Esophagus squamous epithelium (tissue), 5 donors: ENCODE data around the gene S100A1. TPM values are rescaled to one million over a fixed set of nuclear protein-coding genes. Genes with fewer than 3 reads are reported as not detected.

Experiments used
- DNase-seq: peaks from one replicate; lab custom pipeline; 2025; lab: John Stamatoyannopoulos, UW
- H3K27ac ChIP-seq, 4 donors: fragments of 200-600 bp; sonication (generic); one replicate each; pipeline ENCODE4 v1.5.1; 2016 to 2019; ENCODE audit warnings: mild to moderate bottlenecking in 1 of 4
- H3K27me3 ChIP-seq, 4 donors: fragments of 200-600 bp; sonication (generic); 1 replicate in 3 of 4; 2 replicates in 1 of 4; pipeline versions ENCODE4 v1.5.1 to v1.6.0; 2017 to 2021; ENCODE audit warnings: antibody characterized with exemption in 1 of 4
- H3K36me3 ChIP-seq, 3 donors: fragments of 200-600 bp; sonication (generic); one replicate each; pipeline ENCODE4 v1.5.1; 2016 to 2019
- H3K4me1 ChIP-seq, 3 donors: fragments of 200-600 bp; sonication (generic); one replicate each; pipeline ENCODE4 v1.5.1; 2017 to 2019
- H3K4me3 ChIP-seq, 4 donors: fragments of 200-600 bp; sonication (generic); 1 replicate in 3 of 4; 2 replicates in 1 of 4; pipeline ENCODE4 v1.5.1; 2016 to 2019; ENCODE audit warnings: mild to moderate bottlenecking in 2 of 4, moderate library complexity in 1 of 4
- H3K9me3 ChIP-seq, 3 donors: fragments of 200-600 bp; sonication (generic); one replicate each; pipeline ENCODE4 v1.5.1; 2016 to 2019
- POLR2A ChIP-seq, 4 donors: fragments of 450-650 bp; IDR thresholded peaks; one replicate each; pipeline ENCODE4 v1.6.1; 2017; ENCODE audit warnings: antibody characterized with exemption in 4 of 4, mild to moderate bottlenecking in 4 of 4, moderate library complexity in 3 of 4
- WGBS, 2 donors: methylation state at CpG; one replicate each; pipeline ENCODE4 v1.1.5; 2018; 5-methylcytosine and 5-hydroxymethylcytosine counted together
- intact Hi-C: fragments of 100-400 bp; cut with DNase I; formaldehyde crosslinking; loops from one replicate; pipeline ENCODE4 v1.15.0; 2022
- total RNA-seq, 4 donors: library from RNA; depleted of rRNA; stranded (reverse); fragments of >200 nt; gene quantifications; one replicate each; pipeline ENCODE4 v1.1.0, GENCODE V29; 2016
- TF ChIP-seq, protein P1 (sequence below), 6 experiments: fragments of 450-650 bp in 4 of 6; fragments of 200-600 bp in 2 of 6; sonication (generic) in 2 of 6; IDR thresholded peaks; one replicate each; pipeline ENCODE4 v1.5.1; 2016 to 2019; ENCODE audit warnings: antibody characterized with exemption in 6 of 6, mild to moderate bottlenecking in 4 of 6, moderate library complexity in 4 of 6
- donor health status: DM: yes; HTN: yes; CAD: no.

The S100A1 gene
- total RNA-seq, 4 donors from 2014 or later: 1.8 TPM; not detected in 3

DNA sequence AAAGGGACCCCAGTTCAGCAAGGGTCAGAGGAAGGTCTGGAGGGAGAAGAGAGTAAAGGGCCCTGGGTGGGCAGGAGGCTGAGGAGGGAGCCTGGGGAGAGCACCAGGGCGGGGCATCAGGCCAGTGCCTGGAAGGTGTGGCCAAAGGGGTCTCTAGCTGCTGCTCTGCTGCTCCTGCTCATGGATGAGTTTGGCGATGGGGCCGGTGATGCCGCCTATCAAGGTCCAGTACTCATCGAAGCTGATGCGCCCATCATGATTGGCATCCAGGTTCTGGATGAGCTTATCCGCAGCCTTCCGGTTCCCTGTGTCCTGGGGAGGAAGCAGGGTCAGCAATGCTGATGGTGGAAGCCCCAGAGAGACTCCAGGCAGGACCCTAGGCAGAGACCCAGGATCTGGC lies 20.9 kb upstream of the S100A1 start:
- DNase-seq: no peak
- H3K27ac ChIP-seq: peak overlapping the region; percentile 92 to 96 (median 94)
- no peak for TF ChIP-seq POLR2A (IDR thresholded peaks at IDR 0.05)
- TF ChIP-seq, protein P1, sequence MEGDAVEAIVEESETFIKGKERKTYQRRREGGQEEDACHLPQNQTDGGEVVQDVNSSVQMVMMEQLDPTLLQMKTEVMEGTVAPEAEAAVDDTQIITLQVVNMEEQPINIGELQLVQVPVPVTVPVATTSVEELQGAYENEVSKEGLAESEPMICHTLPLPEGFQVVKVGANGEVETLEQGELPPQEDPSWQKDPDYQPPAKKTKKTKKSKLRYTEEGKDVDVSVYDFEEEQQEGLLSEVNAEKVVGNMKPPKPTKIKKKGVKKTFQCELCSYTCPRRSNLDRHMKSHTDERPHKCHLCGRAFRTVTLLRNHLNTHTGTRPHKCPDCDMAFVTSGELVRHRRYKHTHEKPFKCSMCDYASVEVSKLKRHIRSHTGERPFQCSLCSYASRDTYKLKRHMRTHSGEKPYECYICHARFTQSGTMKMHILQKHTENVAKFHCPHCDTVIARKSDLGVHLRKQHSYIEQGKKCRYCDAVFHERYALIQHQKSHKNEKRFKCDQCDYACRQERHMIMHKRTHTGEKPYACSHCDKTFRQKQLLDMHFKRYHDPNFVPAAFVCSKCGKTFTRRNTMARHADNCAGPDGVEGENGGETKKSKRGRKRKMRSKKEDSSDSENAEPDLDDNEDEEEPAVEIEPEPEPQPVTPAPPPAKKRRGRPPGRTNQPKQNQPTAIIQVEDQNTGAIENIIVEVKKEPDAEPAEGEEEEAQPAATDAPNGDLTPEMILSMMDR (IDR thresholded peaks at IDR 0.05): no peak

DNA sequence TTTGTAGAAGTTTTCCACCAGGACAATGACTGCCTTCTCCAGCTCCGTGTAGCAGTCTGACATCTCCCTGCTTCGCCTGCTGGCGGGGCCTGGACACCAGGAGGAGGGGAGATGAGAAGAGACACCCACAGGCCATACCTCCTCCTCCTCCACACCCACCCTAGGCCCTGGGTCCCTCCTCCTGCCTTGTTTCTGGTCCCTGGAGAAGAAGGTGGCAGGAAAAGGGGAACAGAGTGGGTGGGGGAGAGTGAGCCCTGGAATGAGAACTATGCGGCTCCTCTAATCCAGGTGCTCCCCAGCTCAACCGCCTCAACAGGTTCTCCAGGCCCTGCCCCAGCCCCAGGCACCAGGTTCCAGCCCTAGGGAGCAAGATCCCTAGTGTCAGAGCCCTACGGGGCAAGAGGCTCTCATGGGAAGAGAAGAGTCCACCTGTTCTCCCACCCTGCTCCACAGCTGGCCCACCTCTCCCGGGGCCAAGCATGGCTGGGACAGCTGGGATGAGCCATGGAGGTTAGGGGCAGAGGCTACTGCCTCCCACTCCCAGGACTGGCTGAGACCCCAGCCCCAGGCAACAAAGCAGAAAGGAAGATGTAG lies 20.0 kb upstream of the S100A1 start:
- Histone ChIP-seq H3K27me3 (no peaks in the 10 kb centered on the region), H3K4me3 (peak overlapping the region; percentile 54 to 76 (median 66)), H3K4me1 (peaks cover 30 to 62% (median 41%) of the 10 kb centered on the region in 3 donors), H3K9me3 (no peaks in the 10 kb centered on the region), H3K36me3 (peaks cover 14 to 49% (median 20%) of the 10 kb centered on the region in 3 donors), H3K27ac (peak overlapping the region; percentile 92 to 96 (median 94))
- no peak for DNase-seq
- intact Hi-C loops: no loop called here
- WGBS, 2 donors: 33% methylated on average over 1 of the region's 7 CpGs; no CpG with 5 or more reads in 1 of the 2 donors
- TF ChIP-seq, protein P1 (IDR thresholded peaks at IDR 0.05): no peak
- no peak for TF ChIP-seq POLR2A (IDR thresholded peaks at IDR 0.05)

More for the DNA sequence above, 20.9 kb upstream of the S100A1 start:
- intact Hi-C loops: no loop called here
- Histone ChIP-seq H3K4me1 (peaks cover 30 to 59% (median 41%) of the 10 kb centered on the region in 3 donors), H3K9me3 (no peaks in the 10 kb centered on the region), H3K36me3 (peaks cover 14 to 54% (median 20%) of the 10 kb centered on the region in 3 donors), H3K4me3 (peak overlapping the region in 3 of 4 donors; percentile 66 to 76 (median 67)), H3K27me3 (no peaks in the 10 kb centered on the region)
- 76 to 98% methylated on average over 5 to 6 of the region's 8 CpGs for WGBS, 2 donors

DNA sequence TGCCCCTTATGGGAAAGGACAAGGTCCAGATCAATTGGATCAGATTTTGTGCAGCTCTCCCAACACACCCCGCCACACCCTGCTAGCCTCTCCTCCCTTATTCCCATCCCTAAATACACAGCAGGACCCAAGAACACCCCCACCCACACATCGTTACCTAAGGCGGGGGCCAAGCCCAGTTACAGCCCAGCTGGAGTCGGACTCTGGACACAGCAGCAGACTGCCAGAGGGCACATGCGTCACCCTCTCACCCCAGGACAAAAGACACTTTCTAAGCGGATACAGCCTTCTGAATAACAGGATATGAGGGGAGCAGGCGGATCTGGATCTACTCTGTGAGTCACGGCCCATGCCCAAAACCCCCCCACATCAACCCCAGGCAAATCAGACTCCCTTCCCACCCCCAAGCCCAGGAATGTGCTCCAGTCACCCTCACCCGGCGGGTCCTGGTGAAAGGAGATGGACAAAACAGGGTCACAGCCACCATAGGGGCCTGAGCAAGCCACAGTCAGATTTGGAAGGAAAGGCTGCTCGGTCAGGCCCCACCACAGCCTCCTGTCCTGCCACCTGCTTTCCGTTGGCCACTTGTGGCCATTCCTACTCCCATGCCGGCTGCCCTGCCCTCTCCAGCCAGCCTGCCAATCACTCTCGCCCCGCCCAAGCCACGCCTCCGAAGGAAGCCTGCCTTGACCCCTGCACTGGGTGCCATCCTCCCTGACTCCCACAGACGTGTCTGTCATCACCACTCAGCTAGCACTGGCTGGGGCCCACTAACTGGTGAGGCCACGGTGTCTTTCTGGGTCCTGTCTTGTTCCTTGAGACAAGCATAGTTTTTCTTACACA lies 19.3 kb upstream of the S100A1 start:
- Histone ChIP-seq H3K27me3 (no peaks in the 10 kb centered on the region), H3K36me3 (peaks cover 14 to 42% (median 20%) of the 10 kb centered on the region in 3 donors), H3K4me3 (peak overlapping the region; percentile 54 to 76 (median 66)), H3K4me1 (peaks cover 30 to 70% (median 41%) of the 10 kb centered on the region in 3 donors), H3K9me3 (no peaks in the 10 kb centered on the region), H3K27ac (peak overlapping the region; percentile 92 to 96 (median 94))
- TF ChIP-seq, protein P1 (IDR thresholded peaks at IDR 0.05): no peak
- TF ChIP-seq POLR2A (IDR thresholded peaks at IDR 0.05): peak in 2 of 4 donors; percentile 48 to 55
- intact Hi-C loops: no loop called here
- WGBS, 2 donors: 24 to 45% methylated on average over 11 of the region's 19 CpGs
- DNase-seq: no peak

DNA sequence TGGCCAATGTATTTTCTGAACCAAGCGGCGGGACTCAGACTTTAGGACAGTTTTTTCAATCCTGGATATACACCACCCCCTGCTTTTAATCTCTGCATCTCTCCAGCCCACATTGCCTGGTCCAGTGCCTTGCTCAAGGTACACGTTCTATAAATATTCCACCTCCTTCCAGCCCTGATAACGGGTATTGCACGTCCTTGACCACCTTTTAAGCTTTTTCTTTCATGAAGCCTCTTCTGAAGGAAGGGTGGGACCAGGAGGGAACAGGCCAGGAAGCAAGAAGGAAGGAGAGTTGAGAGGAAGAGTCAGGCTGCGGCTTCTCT lies 18.7 kb upstream of the S100A1 start:
- DNase-seq: no peak
- 23 to 43% methylated on average over 6 of the region's 6 CpGs for WGBS, 2 donors
- intact Hi-C loops: no loop called here
- Histone ChIP-seq H3K4me3 (peak overlapping the region; percentile 54 to 76 (median 66)), H3K36me3 (peaks cover 14 to 37% (median 20%) of the 10 kb centered on the region in 3 donors), H3K4me1 (peaks cover 30 to 76% (median 46%) of the 10 kb centered on the region in 3 donors), H3K27me3 (no peaks in the 10 kb centered on the region), H3K27ac (peak overlapping the region; percentile 92 to 96 (median 94)), H3K9me3 (no peaks in the 10 kb centered on the region)
- TF ChIP-seq, protein P1 (IDR thresholded peaks at IDR 0.05): no peak
- no peak for TF ChIP-seq POLR2A (IDR thresholded peaks at IDR 0.05)
